Liver (tissue), 9 donors: ENCODE data around the gene ELMO2. TPM values are rescaled to one million over a fixed set of nuclear protein-coding genes. Genes with fewer than 3 reads are reported as not detected.

Source experiments
- DNase-seq: peaks from one replicate; pipeline ENCODE4 v3.0.0-alpha.2; 2017; ENCODE audit warnings: low spot score
- H3K27ac ChIP-seq, 2 donors: one replicate each; pipeline ENCODE4 v1.7.0; 2013; ENCODE audit warnings: inconsistent platforms in 2 of 2, low read length in 2 of 2, control low read depth in 1 of 2, low read depth in 1 of 2, mild to moderate bottlenecking in 1 of 2
- H3K27me3 ChIP-seq, 4 donors: one replicate each; pipeline versions ENCODE4 v1.6.1 to v1.7.0; 2013; ENCODE audit warnings: low read length in 3 of 4, inconsistent platforms in 1 of 4, mild to moderate bottlenecking in 1 of 4, moderate library complexity in 1 of 4; ENCODE audit not compliant: control insufficient read depth in 4 of 4, insufficient read depth in 4 of 4
- H3K36me3 ChIP-seq, 4 donors: one replicate each; pipeline versions ENCODE4 v1.6.1 to v1.7.0; 2013; ENCODE audit warnings: low read length in 3 of 4, mild to moderate bottlenecking in 3 of 4, low read depth in 1 of 4, moderate library complexity in 1 of 4; ENCODE audit not compliant: control insufficient read depth in 4 of 4, insufficient read depth in 3 of 4
- H3K4me1 ChIP-seq, 4 donors: one replicate each; pipeline versions ENCODE4 v1.6.1 to v1.7.0; 2013; ENCODE audit warnings: low read length in 3 of 4, mild to moderate bottlenecking in 3 of 4, moderate library complexity in 1 of 4; ENCODE audit not compliant: control insufficient read depth in 4 of 4, insufficient read depth in 4 of 4
- H3K4me3 ChIP-seq, 3 donors: one replicate each; pipeline versions ENCODE4 v1.6.1 to v1.7.0; 2013; ENCODE audit warnings: low read length in 3 of 3, control low read depth in 1 of 3, low read depth in 1 of 3, mild to moderate bottlenecking in 1 of 3
- H3K9ac ChIP-seq, 2 donors: one replicate each; pipeline ENCODE4 v1.7.0; 2013; ENCODE audit warnings: low read length in 2 of 2, mild to moderate bottlenecking in 2 of 2, moderate library complexity in 2 of 2, control low read depth in 1 of 2, low read depth in 1 of 2
- H3K9me3 ChIP-seq, 4 donors: one replicate each; pipeline versions ENCODE4 v1.6.1 to v1.7.0; 2013; ENCODE audit warnings: low read length in 3 of 4; ENCODE audit not compliant: control insufficient read depth in 4 of 4
- FOXA1 ChIP-seq: IDR thresholded peaks from 2 replicates; pipeline ENCODE4 v1.6.1; 2016; ENCODE audit warnings: antibody characterized with exemption
- GABPA ChIP-seq, 2 donors: IDR thresholded peaks in 1 of 2; conservative IDR thresholded peaks in 1 of 2; 2 replicates each; pipeline ENCODE4 v1.6.1; 2016; ENCODE audit warnings: antibody characterized with exemption in 2 of 2, mild to moderate bottlenecking in 1 of 2, moderate library complexity in 1 of 2
- HNF4A ChIP-seq, 2 donors: conservative IDR thresholded peaks; 2 replicates each; pipeline ENCODE4 v1.6.1; 2016; ENCODE audit warnings: antibody characterized with exemption in 2 of 2, mild to moderate bottlenecking in 2 of 2
- HNF4G ChIP-seq: IDR thresholded peaks from 2 replicates; pipeline ENCODE4 v1.6.1; 2016; ENCODE audit warnings: antibody characterized with exemption
- JUND ChIP-seq, 2 donors: IDR thresholded peaks; 2 replicates each; pipeline ENCODE4 v1.6.1; 2016; ENCODE audit warnings: antibody characterized with exemption in 2 of 2
- NR2F2 ChIP-seq: IDR thresholded peaks from 2 replicates; pipeline ENCODE4 v1.6.1; 2016; ENCODE audit warnings: antibody characterized with exemption
- RAD21 ChIP-seq, 2 donors: IDR thresholded peaks; 2 replicates each; pipeline ENCODE4 v1.6.1; 2016; ENCODE audit warnings: antibody characterized with exemption in 2 of 2, mild to moderate bottlenecking in 2 of 2
- RXRA ChIP-seq, 2 donors: IDR thresholded peaks; 2 replicates each; pipeline ENCODE4 v1.6.1; 2017 to 2018; ENCODE audit warnings: antibody characterized with exemption in 2 of 2, mild to moderate bottlenecking in 1 of 2
- WGBS: extraction: QIAGEN DNeasy Blood & Tissue Kit; methylation state at CpG from one replicate; pipeline ENCODE4 v1.1.7; 2013; 5-methylcytosine and 5-hydroxymethylcytosine counted together
- polyA plus RNA-seq, 2 donors: library from polyadenylated mRNA; stranded (reverse) in 1 of 2; unstranded in 1 of 2; fragments of 200-250 nt in 1 of 2; fragments of >200 nt in 1 of 2; fragmentation: Nextera tagmentation in 1 of 2; extraction: Ambion mirVana in 1 of 2; gene quantifications; one replicate each; pipeline versions ENCODE4 v1.2.1 to v1.2.3, GENCODE V29; 2013 to 2015
- total RNA-seq, 2 donors: library from RNA; depleted of rRNA; stranded (reverse); fragments of >200 nt; gene quantifications; one replicate each; pipeline ENCODE4 v1.2.3, GENCODE V29; 2014
- TF ChIP-seq, protein P1 (sequence below): IDR thresholded peaks from 2 replicates; pipeline ENCODE4 v1.6.1; 2016; ENCODE audit warnings: antibody characterized with exemption
- TF ChIP-seq, protein P2 (sequence below): fragments of 150-350 bp; IDR thresholded peaks from 2 replicates; pipeline ENCODE4 v1.5.1; 2017; ENCODE audit warnings: improper control_type of control experiment, low read depth, low read length; ENCODE audit not compliant: missing input control
- donor health status: healthy.
- donor health status: healthy.
- donor health status: healthy.
- donor health status: healthy.
- donor health status: healthy.

ELMO2 gene
- total and polyA plus RNA-seq, 4 donors: 7.9 to 16.0 (median 13.9) TPM

DNA sequence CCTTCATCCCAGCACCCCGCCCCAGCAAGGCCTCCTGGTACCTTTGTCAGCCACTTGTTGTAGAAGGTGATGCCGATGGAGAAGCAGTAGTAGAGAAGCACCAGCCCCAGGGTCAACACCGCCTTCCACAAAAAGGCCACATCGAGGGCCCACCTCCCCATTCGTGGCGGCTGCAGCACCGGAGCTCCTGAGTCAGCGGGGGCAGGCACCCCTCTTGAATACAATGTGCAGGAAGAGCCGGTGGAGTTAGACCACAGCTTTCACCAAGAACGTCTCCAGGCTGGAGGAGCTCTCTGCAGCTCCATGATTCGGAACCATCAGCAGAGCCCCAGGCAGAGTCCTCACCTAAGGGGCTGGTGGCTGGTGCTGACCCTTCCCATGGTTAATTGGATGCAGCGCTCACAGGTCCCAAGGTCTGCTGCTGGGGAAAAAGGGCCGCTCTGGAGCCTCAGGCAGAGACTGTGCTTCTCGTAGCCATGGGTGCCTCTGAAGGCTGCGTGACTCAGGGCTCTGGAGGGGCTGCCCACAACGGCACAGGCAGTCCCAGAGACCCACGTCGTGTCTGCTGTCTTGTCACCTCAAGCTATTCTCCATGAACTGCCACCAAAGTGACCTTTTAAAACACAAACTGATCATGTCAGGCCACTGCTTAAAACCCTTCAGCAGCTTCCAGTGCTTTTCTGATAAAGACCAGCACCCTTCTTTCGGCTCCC lies 47.9 kb downstream of the ELMO2 start:
- Histone ChIP-seq H3K9me3 (no peaks in the 10 kb centered on the region), H3K27me3 (no peaks in the 10 kb centered on the region), H3K4me1 (peaks cover 8 to 47% (median 21%) of the 10 kb centered on the region in 4 donors), H3K4me3 (no peak overlapping the region), H3K27ac (no peak overlapping the region), H3K9ac (no peak overlapping the region), H3K36me3 (peaks cover 0 to 5% (median 3%) of the 10 kb centered on the region in 4 donors)
- TF ChIP-seq RAD21 (IDR thresholded peaks at IDR 0.05) (no peak), FOXA1 (no peak), RXRA (IDR thresholded peaks at IDR 0.05) (no peak), HNF4G (no peak)
- TF ChIP-seq, protein P1, sequence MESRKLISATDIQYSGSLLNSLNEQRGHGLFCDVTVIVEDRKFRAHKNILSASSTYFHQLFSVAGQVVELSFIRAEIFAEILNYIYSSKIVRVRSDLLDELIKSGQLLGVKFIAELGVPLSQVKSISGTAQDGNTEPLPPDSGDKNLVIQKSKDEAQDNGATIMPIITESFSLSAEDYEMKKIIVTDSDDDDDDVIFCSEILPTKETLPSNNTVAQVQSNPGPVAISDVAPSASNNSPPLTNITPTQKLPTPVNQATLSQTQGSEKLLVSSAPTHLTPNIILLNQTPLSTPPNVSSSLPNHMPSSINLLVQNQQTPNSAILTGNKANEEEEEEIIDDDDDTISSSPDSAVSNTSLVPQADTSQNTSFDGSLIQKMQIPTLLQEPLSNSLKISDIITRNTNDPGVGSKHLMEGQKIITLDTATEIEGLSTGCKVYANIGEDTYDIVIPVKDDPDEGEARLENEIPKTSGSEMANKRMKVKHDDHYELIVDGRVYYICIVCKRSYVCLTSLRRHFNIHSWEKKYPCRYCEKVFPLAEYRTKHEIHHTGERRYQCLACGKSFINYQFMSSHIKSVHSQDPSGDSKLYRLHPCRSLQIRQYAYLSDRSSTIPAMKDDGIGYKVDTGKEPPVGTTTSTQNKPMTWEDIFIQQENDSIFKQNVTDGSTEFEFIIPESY: no peak
- TF ChIP-seq, protein P2, sequence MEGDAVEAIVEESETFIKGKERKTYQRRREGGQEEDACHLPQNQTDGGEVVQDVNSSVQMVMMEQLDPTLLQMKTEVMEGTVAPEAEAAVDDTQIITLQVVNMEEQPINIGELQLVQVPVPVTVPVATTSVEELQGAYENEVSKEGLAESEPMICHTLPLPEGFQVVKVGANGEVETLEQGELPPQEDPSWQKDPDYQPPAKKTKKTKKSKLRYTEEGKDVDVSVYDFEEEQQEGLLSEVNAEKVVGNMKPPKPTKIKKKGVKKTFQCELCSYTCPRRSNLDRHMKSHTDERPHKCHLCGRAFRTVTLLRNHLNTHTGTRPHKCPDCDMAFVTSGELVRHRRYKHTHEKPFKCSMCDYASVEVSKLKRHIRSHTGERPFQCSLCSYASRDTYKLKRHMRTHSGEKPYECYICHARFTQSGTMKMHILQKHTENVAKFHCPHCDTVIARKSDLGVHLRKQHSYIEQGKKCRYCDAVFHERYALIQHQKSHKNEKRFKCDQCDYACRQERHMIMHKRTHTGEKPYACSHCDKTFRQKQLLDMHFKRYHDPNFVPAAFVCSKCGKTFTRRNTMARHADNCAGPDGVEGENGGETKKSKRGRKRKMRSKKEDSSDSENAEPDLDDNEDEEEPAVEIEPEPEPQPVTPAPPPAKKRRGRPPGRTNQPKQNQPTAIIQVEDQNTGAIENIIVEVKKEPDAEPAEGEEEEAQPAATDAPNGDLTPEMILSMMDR: no peak
- DNase-seq: no peak
- WGBS: 89% methylated on average over 19 of the region's 19 CpGs

DNA sequence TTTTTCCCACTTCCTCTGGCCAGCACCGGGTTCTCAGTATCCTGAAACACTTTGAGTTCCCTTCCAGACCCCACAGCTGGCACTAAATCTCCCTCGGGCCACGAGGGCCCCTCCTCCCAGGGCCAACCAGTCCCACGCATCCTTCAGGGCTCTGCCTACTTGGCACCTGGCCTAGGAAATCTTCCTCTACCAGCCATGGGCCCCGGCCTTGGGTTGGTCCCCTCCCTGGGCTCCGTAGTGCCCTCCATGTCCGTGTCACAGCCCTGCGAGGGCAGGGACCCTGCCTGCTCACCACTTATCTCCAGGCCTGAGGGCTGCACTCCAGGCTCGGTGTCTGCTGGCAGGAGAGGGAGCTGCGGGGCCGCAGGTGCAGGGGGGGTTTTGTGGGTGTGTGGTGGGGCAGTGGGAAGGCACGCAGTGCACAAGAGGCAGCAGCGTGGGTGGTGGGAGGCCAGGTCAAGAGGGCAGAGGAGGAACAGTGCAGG lies 49.3 kb downstream of the ELMO2 start:
- WGBS: 7% methylated on average over 13 of the region's 13 CpGs
- Histone ChIP-seq H3K36me3 (peaks cover under 1 to 6% (median 3%) of the 10 kb centered on the region in 4 donors), H3K27ac (peak overlapping the region in 1 of 2 donors; percentile 36), H3K9ac (no peak overlapping the region), H3K4me3 (no peak overlapping the region), H3K9me3 (no peaks in the 10 kb centered on the region), H3K27me3 (no peaks in the 10 kb centered on the region), H3K4me1 (peaks cover 6 to 32% (median 12%) of the 10 kb centered on the region in 4 donors)
- peak in 1 of 2 donors; percentile 7 for TF ChIP-seq HNF4A (conservative IDR thresholded peaks at IDR 0.05)
- TF ChIP-seq FOXA1: no peak
- DNase-seq: no peak

DNA sequence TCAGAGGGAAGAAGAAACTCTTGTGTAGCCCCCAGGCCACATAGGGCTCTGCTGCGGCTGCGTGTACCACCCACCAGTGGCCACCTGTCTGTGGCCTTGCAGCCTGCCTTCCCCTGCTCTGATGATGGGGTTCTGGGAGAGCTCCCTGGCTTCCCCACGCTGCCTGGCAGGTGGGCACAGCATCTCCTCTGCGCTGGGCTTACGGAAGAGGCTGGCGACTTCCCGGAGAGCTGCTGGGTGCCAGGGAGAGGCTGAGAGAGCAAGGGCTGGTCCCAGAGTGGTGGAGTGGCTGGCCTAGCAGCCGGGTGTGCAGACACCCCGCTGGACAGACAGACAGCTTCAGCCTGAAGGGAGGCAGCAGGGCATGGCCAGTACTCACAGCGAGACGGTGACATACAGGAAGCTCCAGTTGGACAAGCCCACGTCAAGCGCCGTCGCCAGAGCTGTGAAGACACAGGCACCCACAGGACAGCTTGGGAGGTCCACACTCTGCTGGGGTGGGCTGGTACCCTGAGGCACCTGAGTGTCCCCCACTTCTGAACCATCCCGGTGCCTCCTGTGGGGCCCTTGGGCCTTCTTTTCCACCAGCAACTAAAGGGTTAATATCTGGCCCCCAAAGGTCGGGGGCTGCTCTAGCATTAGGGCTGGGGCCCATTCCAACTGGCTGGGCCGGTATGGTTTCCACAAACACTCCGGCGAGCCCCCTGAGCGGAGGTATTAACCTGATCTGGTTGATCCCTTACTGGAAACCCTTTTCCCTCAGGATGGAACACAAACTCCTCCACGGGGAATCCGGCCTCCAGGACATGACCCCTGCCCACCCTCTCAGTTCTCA lies 50.0 kb downstream of the ELMO2 start:
- Histone ChIP-seq H3K9ac (no peak overlapping the region), H3K4me3 (no peak overlapping the region), H3K27ac (peak overlapping the region in 1 of 2 donors; percentile 36), H3K27me3 (no peaks in the 10 kb centered on the region), H3K4me1 (peaks cover 4 to 27% (median 9%) of the 10 kb centered on the region in 4 donors), H3K36me3 (peaks cover 3 to 12% (median 5%) of the 10 kb centered on the region in 4 donors), H3K9me3 (no peaks in the 10 kb centered on the region)
- no peak for TF ChIP-seq GABPA (IDR thresholded peaks at IDR 0.05 in 1 of 2, conservative IDR thresholded peaks at IDR 0.05 in 1 of 2)
- TF ChIP-seq HNF4G: no peak
- TF ChIP-seq NR2F2: no peak
- TF ChIP-seq, protein P1: no peak
- no peak for TF ChIP-seq RAD21 (IDR thresholded peaks at IDR 0.05)
- TF ChIP-seq JUND (IDR thresholded peaks at IDR 0.05): no peak
- no peak for DNase-seq
- WGBS: 75% methylated on average over 23 of the region's 23 CpGs
